NCI-H1436 treated with DMSO at 0.1 percent for 48 hours (cell line): Measurements from ENCODE around the gene RXRA.

Source experiments
- DNase-seq: peaks from one replicate; lab custom pipeline; 2025; lab: John Stamatoyannopoulos, UW

RXRA gene

GRCh38 chr9:134324359-134325095 lies 1.7 kb upstream of the RXRA start:
- no peak for DNase-seq

- DNase-seq, result no peak
These were observed 1.0 kb upstream of the RXRA start for GRCh38 chr9:134325096-134325812.

GRCh38 chr9:134326724-134327601 lies 708 bp downstream of the RXRA start:
- no peak for DNase-seq

GRCh38 chr9:134327671-134328231 lies 1.5 kb downstream of the RXRA start:
- DNase-seq, result no peak

- DNase-seq, result no peak
These were observed 2.1 kb downstream of the RXRA start for GRCh38 chr9:134328341-134328840.

- DNase-seq, result no peak
These were observed 2.8 kb downstream of the RXRA start for GRCh38 chr9:134328841-134329575.

GRCh38 chr9:134329576-134329855 lies 3.3 kb downstream of the RXRA start:
- DNase-seq, result no peak

GRCh38 chr9:134329886-134330285 lies 3.6 kb downstream of the RXRA start:
- no peak for DNase-seq

- DNase-seq, result no peak
These were observed 4.3 kb downstream of the RXRA start for GRCh38 chr9:134330590-134330989.

- no peak for DNase-seq
These were observed 5.2 kb downstream of the RXRA start for GRCh38 chr9:134331186-134332025.

- DNase-seq, result no peak
These were observed 6.0 kb downstream of the RXRA start for GRCh38 chr9:134332266-134332665.

GRCh38 chr9:134332841-134333233 lies 6.6 kb downstream of the RXRA start:
- DNase-seq, result no peak

GRCh38 chr9:134333234-134333873 lies 7.1 kb downstream of the RXRA start:
- no peak for DNase-seq

GRCh38 chr9:134333874-134334581 lies 7.8 kb downstream of the RXRA start:
- DNase-seq, result no peak

GRCh38 chr9:134335061-134335460 lies 8.8 kb downstream of the RXRA start:
- no peak for DNase-seq

- DNase-seq, result no peak
These were observed 9.4 kb downstream of the RXRA start for GRCh38 chr9:134335486-134336220.

GRCh38 chr9:134336228-134336627 lies 10.0 kb downstream of the RXRA start:
- DNase-seq, result no peak

- no peak for DNase-seq
These were observed 10.7 kb downstream of the RXRA start for GRCh38 chr9:134336924-134337323.

GRCh38 chr9:134337469-134337868 lies 11.2 kb downstream of the RXRA start:
- no peak for DNase-seq
